ENCODE measurements around the gene PPP1R1A. TPM values are rescaled to one million over a fixed set of nuclear protein-coding genes. Genes with fewer than 3 reads are reported as not detected.
A peak's percentile ranks its signal among the peaks of the same experiment; 100 is the strongest.

The PPP1R1A gene
- total RNA-seq, 1 donor from 2014 or later = not detected

GRCh38 chr12:54571193-54572188 lies 17.0 kb downstream of the PPP1R1A start:
- no peak for DNase-seq (ENCODE audit: low read depth, low spot score)

GRCh38 chr12:54569995-54570528 lies 18.4 kb downstream of the PPP1R1A start:
- DNase-seq (ENCODE audit: low read depth, low spot score) = no peak

GRCh38 chr12:54569072-54569471 lies 19.4 kb downstream of the PPP1R1A start:
- DNase-seq (ENCODE audit: low read depth, low spot score) = no peak

GRCh38 chr12:54566792-54567191 lies 21.7 kb downstream of the PPP1R1A start:
- DNase-seq (ENCODE audit: low read depth, low spot score) = no peak

GRCh38 chr12:54565986-54566544 lies 22.4 kb downstream of the PPP1R1A start:
- DNase-seq (ENCODE audit: low read depth, low spot score) = no peak

- no peak for DNase-seq (ENCODE audit: low read depth, low spot score)
Measured at GRCh38 chr12:54565310-54565985, 23.0 kb downstream of the PPP1R1A start.

GRCh38 chr12:54564768-54565167 lies 23.7 kb downstream of the PPP1R1A start:
- no peak for DNase-seq (ENCODE audit: low read depth, low spot score)

- no peak for DNase-seq (ENCODE audit: low read depth, low spot score)
Measured at GRCh38 chr12:54563787-54564186, 24.7 kb downstream of the PPP1R1A start.

- DNase-seq (ENCODE audit: low read depth, low spot score) = no peak
Measured at GRCh38 chr12:54562750-54563356, 25.6 kb downstream of the PPP1R1A start.

GRCh38 chr12:54561164-54561563 lies 27.3 kb downstream of the PPP1R1A start:
- DNase-seq (ENCODE audit: low read depth, low spot score) = no peak

- peak; percentile 29 for DNase-seq (ENCODE audit: low read depth, low spot score)
Measured at GRCh38 chr12:54560374-54560858, 28.0 kb downstream of the PPP1R1A start.

- DNase-seq (ENCODE audit: low read depth, low spot score) = no peak
Measured at GRCh38 chr12:54558759-54559158, 29.7 kb downstream of the PPP1R1A start.

- DNase-seq (ENCODE audit: low read depth, low spot score) = no peak
Measured at GRCh38 chr12:54558311-54558710, 30.1 kb downstream of the PPP1R1A start.

- no peak for DNase-seq (ENCODE audit: low read depth, low spot score)
Measured at GRCh38 chr12:54555670-54556257, 32.7 kb downstream of the PPP1R1A start.

- DNase-seq (ENCODE audit: low read depth, low spot score) = no peak
Measured at GRCh38 chr12:54549774-54550451, 38.5 kb downstream of the PPP1R1A start.

GRCh38 chr12:54546511-54546910 lies 41.9 kb downstream of the PPP1R1A start:
- no peak for DNase-seq (ENCODE audit: low read depth, low spot score)

- DNase-seq (ENCODE audit: low read depth, low spot score) = no peak
Measured at GRCh38 chr12:54544743-54545142, 43.7 kb downstream of the PPP1R1A start.

- no peak for DNase-seq (ENCODE audit: low read depth, low spot score)
Measured at GRCh38 chr12:54543526-54543925, 44.9 kb downstream of the PPP1R1A start.

- no peak for DNase-seq (ENCODE audit: low read depth, low spot score)
Measured at GRCh38 chr12:54541751-54542290, 46.6 kb downstream of the PPP1R1A start.

GRCh38 chr12:54538136-54538700 lies 50.2 kb downstream of the PPP1R1A start:
- DNase-seq (ENCODE audit: low read depth, low spot score) = no peak
